Naive thymus-derived CD8-positive, alpha-beta T cell (primary cell): ENCODE results near the gene SLC2A3. TPM values are rescaled to one million over a fixed set of nuclear protein-coding genes. Genes with fewer than 3 reads are reported as not detected.
A peak's percentile ranks its signal among the peaks of the same experiment; 100 is the strongest.
"Not testable (repeated sequence)": the region's sequence is repeated elsewhere in the genome, so short reads cannot be mapped to it uniquely, and the experiment has no call there.

Experiments used
- ATAC-seq, 2 donors: fragments of 150-1000 bp; cut with Tn5 transposase in 1 of 2; sonication (Bioruptor Pico), chemical (Tn5 transposase) in 1 of 2; 1 replicate in 1 of 2; 2 replicates in 1 of 2; pipeline ENCODE4 v1.10.0; 2021; ENCODE audit warnings: mild to moderate bottlenecking in 2 of 2, moderate library complexity in 2 of 2
- POLR2A ChIA-PET: fragments of 350-600 bp; sonication (Branson Sonifier 250); formaldehyde crosslinking; loops from one replicate; lab custom pipeline; 2021; ENCODE audit warnings: antibody characterized with exemption; lab: Charles Lee
- DNase-seq, 10 donors: peaks; one replicate each; pipeline versions ENCODE4 v3.0.0 to v3.0.0-alpha.2; 2020 to 2022
- H3K27ac Mint-ChIP-seq, 10 donors: one replicate each; pipeline ENCODE4 v1.8.0; 2020 to 2022; ENCODE audit warnings: mild to moderate bottlenecking in 10 of 10, mixed read lengths in 10 of 10, moderate library complexity in 4 of 10, inconsistent platforms in 1 of 10
- H3K27me3 Mint-ChIP-seq, 5 donors: one replicate each; pipeline ENCODE4 v1.8.0; 2021 to 2022; ENCODE audit warnings: mixed read lengths in 5 of 5
- H3K36me3 Mint-ChIP-seq, 3 donors: one replicate each; pipeline ENCODE4 v1.8.0; 2020 to 2022; ENCODE audit warnings: mixed read lengths in 3 of 3, mild to moderate bottlenecking in 2 of 3, inconsistent platforms in 1 of 3
- H3K4me1 Mint-ChIP-seq, 4 donors: one replicate each; pipeline ENCODE4 v1.8.0; 2021 to 2022; ENCODE audit warnings: mixed read lengths in 4 of 4
- H3K4me3 Mint-ChIP-seq, 10 donors: one replicate each; pipeline ENCODE4 v1.8.0; 2020 to 2022; ENCODE audit warnings: mild to moderate bottlenecking in 10 of 10, mixed read lengths in 10 of 10, moderate library complexity in 6 of 10, inconsistent platforms in 1 of 10
- H3K9me3 Mint-ChIP-seq, 9 donors: one replicate each; pipeline ENCODE4 v1.8.0; 2020 to 2022; ENCODE audit warnings: mixed read lengths in 9 of 9, mild to moderate bottlenecking in 3 of 9, inconsistent platforms in 1 of 9, moderate library complexity in 1 of 9
- polyA plus RNA-seq, 3 donors: library from polyadenylated mRNA; unstranded; fragments of 300-500 nt; fragmentation: Illumina TruSeq; gene quantifications; one replicate each; pipeline ENCODE4 v1.2.3, GENCODE V29; 2021
- total RNA-seq, 8 experiments: library from RNA in 2 of 8; stranded (reverse) in 2 of 8; gene quantifications; one replicate each; pipeline ENCODE4 v1.2.3 and lab custom pipeline; 2021 to 2026

The SLC2A3 gene
- total and polyA plus RNA-seq, 5 experiments from 2014 or later, result 47.6 to 115 (median 88.0) TPM

DNA sequence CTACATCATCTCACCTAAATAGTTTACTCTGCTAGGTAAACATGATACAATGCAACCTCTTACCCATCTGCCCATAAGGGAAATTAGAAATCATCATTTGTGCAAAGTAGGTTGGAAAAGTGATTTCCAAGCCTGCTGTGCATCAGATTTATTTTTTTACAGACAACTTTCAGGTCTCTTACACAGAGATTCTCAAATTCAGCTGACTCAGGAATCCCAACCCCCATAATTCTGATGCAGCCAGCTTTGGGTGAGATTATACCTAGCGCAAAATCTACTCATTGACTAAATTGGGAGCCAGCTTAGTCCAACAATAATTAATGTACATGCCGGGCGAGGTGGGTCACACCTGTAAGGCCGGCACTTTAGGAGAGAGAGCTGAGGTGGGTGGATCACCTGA, 8.5 kb downstream of the SLC2A3 start:
- peaks cover 12 to 63% (median 39%) of the 10 kb centered on the region in 3 donors for H3K36me3 Mint-ChIP-seq
- H3K4me3 Mint-ChIP-seq, result peak overlapping the region in 6 of 10 donors; percentile 6 to 32 (median 19)
- H3K27ac Mint-ChIP-seq, result peak overlapping the region in 8 of 10 donors; percentile 26 to 79 (median 52)
- peaks cover 24 to 61% (median 57%) of the 10 kb centered on the region in 4 donors for H3K4me1 Mint-ChIP-seq
- POLR2A ChIA-PET, result no interaction called here
- H3K27me3 Mint-ChIP-seq, result no peaks in the 10 kb centered on the region
- ATAC-seq, result no peak
- no peaks in the 10 kb centered on the region for H3K9me3 Mint-ChIP-seq
- DNase-seq, result no peak

DNA sequence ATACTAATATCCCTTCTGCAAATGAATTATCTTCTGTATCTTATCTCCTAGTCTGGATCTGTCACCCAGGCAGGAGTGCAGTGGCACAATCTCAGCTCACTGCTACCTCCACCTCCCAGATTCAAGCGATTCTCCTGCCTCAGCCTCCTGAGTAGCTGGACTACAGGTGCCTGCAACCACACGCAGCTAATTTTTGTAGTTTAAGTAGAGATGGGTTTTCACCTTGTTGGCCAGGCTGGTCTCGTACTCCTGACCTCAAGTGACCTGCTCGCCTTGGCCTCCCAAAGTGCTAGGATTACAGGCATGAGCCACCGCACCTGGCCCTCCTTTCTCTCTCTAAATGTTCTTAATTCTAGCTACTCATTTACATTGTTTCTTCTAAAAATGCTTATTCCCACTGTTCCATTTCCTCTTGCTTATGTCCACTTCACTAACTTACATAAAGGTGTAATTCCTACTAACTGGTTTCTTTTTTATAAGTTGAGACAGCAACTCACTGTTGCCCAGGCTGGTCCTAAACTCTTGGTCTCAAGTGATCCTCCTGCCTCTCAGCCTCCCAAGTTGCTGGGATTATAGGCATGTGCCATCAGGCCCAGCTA, 9.8 kb downstream of the SLC2A3 start:
- H3K27me3 Mint-ChIP-seq, POLR2A ChIA-PET, H3K9me3 Mint-ChIP-seq, ATAC-seq: not testable (repeated sequence)
- Mint-ChIP-seq H3K36me3 (peaks cover 18 to 76% (median 42%) of the 10 kb centered on the region in 3 donors), H3K4me3 (peak overlapping the region in 2 of 10 donors; percentile 11 to 22), H3K4me1 (peaks cover 27 to 64% (median 58%) of the 10 kb centered on the region in 4 donors), H3K27ac (peak overlapping the region; percentile 11 to 84 (median 71))
- peak in 1 of 10 donors; percentile 3 for DNase-seq

DNA sequence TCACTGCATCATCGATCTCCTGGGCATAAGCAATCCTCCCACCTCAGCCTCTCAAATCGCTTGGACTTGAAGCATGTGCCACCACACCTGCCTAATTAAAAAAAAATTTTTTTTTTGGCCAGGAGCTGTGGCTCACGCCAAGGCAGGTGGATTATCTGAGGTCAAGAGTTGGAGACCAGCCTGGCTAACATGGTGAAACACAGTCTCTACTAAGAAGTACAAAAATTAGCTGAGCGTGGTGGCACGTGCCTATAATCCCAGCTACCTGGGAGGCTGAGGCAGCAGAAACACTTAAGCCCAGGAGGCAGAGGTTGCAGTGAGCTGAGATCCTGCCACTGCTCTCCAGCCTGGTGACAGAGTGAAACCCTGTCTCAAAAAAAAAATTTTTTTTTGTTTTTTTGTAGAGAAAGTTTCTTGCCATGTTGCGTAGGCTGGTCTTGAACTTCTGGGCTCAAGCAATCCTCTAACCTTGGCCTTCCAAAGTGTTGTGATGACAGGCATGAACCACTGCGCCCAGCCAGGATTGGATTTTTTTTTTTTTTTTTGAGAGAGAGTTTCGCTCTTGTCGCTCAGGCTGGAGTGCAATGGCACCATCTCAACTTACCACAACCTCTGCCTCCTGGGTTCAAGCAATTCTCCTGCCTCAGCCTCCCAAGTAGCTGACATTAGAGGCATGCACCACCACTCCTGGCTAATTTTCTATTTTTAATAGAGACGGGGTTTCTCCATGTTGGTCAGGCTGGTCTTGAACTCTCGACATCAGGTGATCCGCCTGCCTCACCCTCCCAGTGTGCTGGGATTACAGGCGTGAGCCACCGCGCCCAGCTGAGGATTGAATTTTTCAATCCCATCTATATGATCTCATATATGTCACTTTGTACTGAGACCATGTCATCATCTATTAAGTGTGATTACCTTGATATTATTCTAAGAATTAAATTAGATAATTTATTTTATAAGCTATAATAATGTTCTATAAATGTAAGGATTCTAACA, 12.4 kb downstream of the SLC2A3 start:
- Mint-ChIP-seq H3K9me3 (no peaks in the 10 kb centered on the region), H3K4me1 (peaks cover 26 to 63% (median 52%) of the 10 kb centered on the region in 4 donors), H3K36me3 (peaks cover 24 to 91% (median 52%) of the 10 kb centered on the region in 3 donors), H3K27ac (peak overlapping the region in 5 of 10 donors; percentile 40 to 67 (median 52)), H3K27me3 (no peaks in the 10 kb centered on the region), H3K4me3 (peak overlapping the region in 1 of 10 donors; percentile 34)
- POLR2A ChIA-PET, result interaction anchor here (0.6 to 0.8 kb wide), 2 partner anchors 47 to 342 kb away, joined by 3 read pairs; no protein-coding TSS in a partner anchor
- DNase-seq (peak in 2 of 10 donors; percentile 9 to 13), ATAC-seq (no peak)

DNA sequence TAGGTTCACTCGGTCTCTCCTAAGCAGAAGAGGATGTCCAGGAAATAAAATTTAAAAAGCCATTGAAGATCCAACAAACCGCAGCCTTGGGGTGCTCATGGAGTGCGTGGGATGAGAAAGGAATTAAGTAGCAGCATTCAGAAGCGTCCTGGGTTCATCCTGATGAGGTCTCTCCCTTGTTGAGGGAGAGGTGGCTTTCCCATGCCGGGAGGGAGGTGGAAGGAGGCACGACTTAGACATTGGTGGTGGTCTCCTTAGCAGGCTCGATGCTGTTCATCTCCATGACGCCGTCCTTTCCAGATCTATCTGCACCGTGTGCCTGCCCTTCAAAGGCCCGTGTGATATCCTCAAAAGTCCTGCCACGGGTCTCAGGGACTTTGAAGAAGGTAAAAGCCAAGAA, 14.8 kb downstream of the SLC2A3 start:
- DNase-seq, POLR2A ChIA-PET, ATAC-seq, H3K9me3 Mint-ChIP-seq, H3K27me3 Mint-ChIP-seq: not testable (repeated sequence)
- peak overlapping the region in 3 of 10 donors; percentile 19 to 27 (median 19) for H3K4me3 Mint-ChIP-seq
- H3K4me1 Mint-ChIP-seq, result peaks cover 20 to 50% (median 44%) of the 10 kb centered on the region in 4 donors
- H3K36me3 Mint-ChIP-seq, result peaks cover 19 to 84% (median 44%) of the 10 kb centered on the region in 3 donors
- peak overlapping the region in 9 of 10 donors; percentile 34 to 79 (median 61) for H3K27ac Mint-ChIP-seq

DNA sequence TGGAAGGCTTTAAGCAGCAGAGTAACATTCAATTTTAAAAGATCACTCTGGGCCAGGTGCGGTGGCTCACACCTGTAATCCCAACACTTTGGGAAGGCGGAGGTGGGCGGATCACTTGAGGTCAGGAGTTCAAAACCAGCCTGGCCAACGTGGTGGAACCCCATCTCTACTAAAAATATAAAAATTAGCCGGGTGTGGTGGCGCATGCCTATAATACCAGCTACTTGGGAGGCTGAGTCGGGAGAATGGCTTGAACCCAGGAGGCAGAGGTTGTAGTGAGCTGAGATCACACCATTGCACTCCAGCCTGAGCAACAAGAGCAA, 17.8 kb downstream of the SLC2A3 start:
- H3K27me3 Mint-ChIP-seq, ATAC-seq, H3K9me3 Mint-ChIP-seq: not testable (repeated sequence)
- POLR2A ChIA-PET, result interaction anchor here (1.0 kb wide), 1 partner anchor 14 kb away, joined by 3 read pairs; no protein-coding TSS in a partner anchor
- peaks cover 15 to 41% (median 37%) of the 10 kb centered on the region in 4 donors for H3K4me1 Mint-ChIP-seq
- peaks cover 12 to 61% (median 38%) of the 10 kb centered on the region in 3 donors for H3K36me3 Mint-ChIP-seq
- peak overlapping the region in 2 of 10 donors; percentile 40 to 69 for H3K27ac Mint-ChIP-seq
- peak in 1 of 10 donors; percentile 11 for DNase-seq
- H3K4me3 Mint-ChIP-seq, result peak overlapping the region in 1 of 10 donors; percentile 31

DNA sequence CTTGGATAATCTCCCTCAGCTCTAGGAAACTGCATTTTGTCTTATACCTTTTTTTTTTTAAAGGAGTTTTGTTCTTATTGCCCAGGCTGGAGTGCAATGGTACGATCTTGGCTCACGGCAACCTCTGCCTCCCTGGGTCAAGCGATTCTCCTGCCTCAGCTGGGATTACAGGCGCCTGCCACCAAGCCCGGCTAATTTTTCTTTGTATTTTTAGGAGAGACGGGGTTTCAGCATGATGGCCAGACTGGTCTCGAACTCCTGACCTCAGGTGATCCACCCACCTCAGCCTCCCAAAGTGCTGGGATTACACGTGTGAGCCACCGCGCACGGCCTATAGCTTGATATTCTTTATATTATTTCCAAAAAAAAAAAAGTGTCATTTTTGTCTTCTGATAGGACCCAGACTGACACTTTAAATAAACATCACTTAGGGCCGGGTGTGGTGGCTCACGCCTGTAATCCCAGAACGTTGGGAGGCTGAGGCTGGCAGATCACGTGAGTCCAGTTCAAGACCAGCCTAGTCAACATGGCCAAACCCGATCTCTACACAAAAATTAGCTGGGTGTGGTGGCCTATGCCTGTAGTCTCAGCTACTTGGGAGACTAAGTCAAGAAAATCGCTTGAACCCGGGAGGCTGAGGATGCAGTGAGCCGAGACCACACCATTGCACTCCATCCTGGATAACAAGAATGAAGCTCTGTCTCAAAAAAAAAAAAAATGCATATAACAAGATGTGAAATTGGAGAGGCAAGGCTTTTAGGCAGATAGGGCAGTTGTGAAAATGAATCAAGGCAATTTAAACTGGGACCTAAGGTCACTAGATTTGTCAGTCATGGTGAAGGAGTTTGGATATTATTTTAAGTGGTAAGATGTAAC, 18.4 kb downstream of the SLC2A3 start:
- Mint-ChIP-seq H3K9me3 (no peaks in the 10 kb centered on the region), H3K36me3 (peaks cover 12 to 55% (median 36%) of the 10 kb centered on the region in 3 donors), H3K4me1 (peaks cover 13 to 40% (median 35%) of the 10 kb centered on the region in 4 donors), H3K27ac (peak overlapping the region in 5 of 10 donors; percentile 27 to 71 (median 44)), H3K4me3 (peak overlapping the region in 1 of 10 donors; percentile 31), H3K27me3 (no peaks in the 10 kb centered on the region)
- ATAC-seq (no peak), DNase-seq (peak in 1 of 10 donors; percentile 15)
- POLR2A ChIA-PET, result no interaction called here

DNA sequence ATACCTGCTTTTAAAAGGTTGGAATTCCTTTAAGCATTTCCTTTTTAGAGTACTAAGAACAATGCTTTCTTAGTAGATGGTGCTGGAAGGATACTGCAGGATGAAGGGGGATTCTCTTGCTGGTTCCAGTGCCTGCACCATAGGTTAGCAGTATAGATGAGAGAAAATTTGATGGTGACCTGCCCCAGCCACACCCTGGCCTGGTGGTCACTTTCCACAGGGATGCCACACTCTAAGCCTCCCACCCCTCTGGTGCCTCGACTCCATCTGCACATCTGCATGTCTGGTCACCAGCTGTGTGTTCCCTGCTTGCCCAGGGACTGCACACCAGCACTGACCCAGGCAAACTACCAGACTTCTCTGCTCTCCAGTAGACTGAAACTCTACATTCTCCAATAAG, 19.1 kb downstream of the SLC2A3 start:
- POLR2A ChIA-PET, result interaction anchor here (0.7 kb wide), 1 partner anchor 115 kb away, joined by 5 read pairs; no protein-coding TSS in a partner anchor
- H3K27ac Mint-ChIP-seq, result peak overlapping the region in 7 of 10 donors; percentile 27 to 84 (median 63)
- no peaks in the 10 kb centered on the region for H3K27me3 Mint-ChIP-seq
- H3K4me3 Mint-ChIP-seq, result peak overlapping the region in 1 of 10 donors; percentile 7
- H3K9me3 Mint-ChIP-seq, result no peaks in the 10 kb centered on the region
- peaks cover 11 to 38% (median 32%) of the 10 kb centered on the region in 4 donors for H3K4me1 Mint-ChIP-seq
- peak in 1 of 10 donors; percentile 19 for DNase-seq
- peak in 1 of 2 donors; percentile 9 for ATAC-seq
- peaks cover 12 to 48% (median 31%) of the 10 kb centered on the region in 3 donors for H3K36me3 Mint-ChIP-seq

DNA sequence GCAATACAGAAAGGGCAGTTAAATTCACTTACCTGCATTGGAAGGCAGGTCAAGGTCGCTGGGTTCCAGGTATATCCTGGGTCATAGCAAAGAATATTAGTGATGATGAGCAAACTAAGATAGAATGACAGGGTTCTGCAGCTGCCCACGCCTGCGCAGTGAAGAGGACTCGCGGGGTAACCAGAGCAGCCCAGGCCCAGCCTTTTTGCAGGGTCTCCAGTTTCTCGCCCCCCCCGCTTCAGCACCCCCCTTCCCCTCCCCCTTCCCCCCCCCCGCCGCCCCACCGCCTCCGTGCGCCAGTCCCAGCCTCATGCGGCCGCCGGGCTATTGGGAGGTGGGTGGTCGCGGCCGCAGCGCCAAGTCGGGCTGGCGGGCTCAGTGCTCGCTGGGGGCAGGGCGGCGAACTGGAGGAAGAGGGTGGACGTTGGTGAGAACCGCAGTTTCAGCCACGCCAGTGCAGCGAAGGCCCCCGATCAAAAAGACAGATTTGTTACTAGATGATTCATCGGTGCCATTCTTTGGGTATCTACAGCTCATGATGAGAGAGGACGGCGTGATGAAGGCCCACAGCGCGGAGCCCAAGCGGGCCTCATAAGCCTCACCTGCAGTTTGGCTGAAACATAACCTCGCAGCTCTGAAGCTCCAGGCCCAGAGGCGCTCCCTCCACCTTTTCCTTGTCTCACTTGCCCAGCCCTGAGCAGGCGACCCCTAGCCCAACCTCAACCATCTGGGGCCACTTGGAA, 20.2 kb downstream of the SLC2A3 start:
- POLR2A ChIA-PET, result no interaction called here
- DNase-seq (peak in 1 of 10 donors; percentile 5), ATAC-seq (peak; percentile 32 to 48)
- H3K27ac Mint-ChIP-seq, result peak overlapping the region in 3 of 10 donors; percentile 20 to 49 (median 36)
- H3K9me3 Mint-ChIP-seq, result no peaks in the 10 kb centered on the region
- peak overlapping the region in 3 of 10 donors; percentile 3 to 57 (median 39) for H3K4me3 Mint-ChIP-seq
- H3K36me3 Mint-ChIP-seq, result peaks cover 3 to 37% (median 24%) of the 10 kb centered on the region in 3 donors
- H3K27me3 Mint-ChIP-seq, result no peaks in the 10 kb centered on the region
- peaks cover 3 to 28% (median 22%) of the 10 kb centered on the region in 4 donors for H3K4me1 Mint-ChIP-seq

DNA sequence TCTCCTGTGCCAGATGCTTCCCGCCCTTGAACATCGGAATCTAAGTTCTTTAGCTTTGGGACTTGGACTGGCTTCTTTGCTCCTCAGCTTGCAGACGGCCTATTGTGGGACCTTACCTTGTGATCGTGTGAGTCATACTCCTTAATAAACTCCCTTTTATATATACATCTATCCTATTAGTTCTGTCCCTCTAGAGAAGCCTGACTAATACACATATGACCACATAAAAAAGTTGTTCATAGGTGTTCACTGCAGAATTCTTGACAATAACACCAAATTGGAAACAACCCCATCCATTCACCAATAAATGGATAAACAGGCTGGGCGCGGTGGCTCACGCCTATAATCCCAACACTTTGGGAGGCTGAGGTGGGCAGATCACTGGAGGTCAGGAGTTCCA, 25.9 kb downstream of the SLC2A3 start:
- H3K36me3 Mint-ChIP-seq, DNase-seq, H3K27me3 Mint-ChIP-seq, ATAC-seq, H3K4me1 Mint-ChIP-seq, H3K27ac Mint-ChIP-seq, H3K9me3 Mint-ChIP-seq, H3K4me3 Mint-ChIP-seq, POLR2A ChIA-PET: not testable (repeated sequence)

DNA sequence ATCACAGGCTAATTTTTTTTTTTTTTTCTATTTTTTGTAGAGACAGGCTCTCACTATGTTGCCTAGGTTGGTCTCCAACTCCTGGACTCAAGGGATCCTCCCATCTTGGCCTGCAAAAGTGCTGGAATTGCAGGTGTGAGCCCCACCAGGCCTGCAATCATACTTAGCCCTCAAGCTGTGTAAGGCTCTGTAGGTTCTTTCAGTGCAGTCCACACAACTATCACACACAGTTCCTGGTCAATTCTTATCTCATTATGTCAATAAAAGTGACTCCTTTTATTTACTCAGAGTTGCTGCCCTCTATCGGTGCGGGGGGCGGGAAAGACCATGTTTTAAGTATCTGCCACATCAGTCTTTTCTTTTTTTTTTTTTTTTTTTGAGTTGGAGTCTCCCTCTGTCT, 29.0 kb downstream of the SLC2A3 start:
- ATAC-seq (no peak), DNase-seq (no peak)
- H3K36me3 Mint-ChIP-seq, result no peaks in the 10 kb centered on the region
- H3K9me3 Mint-ChIP-seq, result no peaks in the 10 kb centered on the region
- no peaks in the 10 kb centered on the region for H3K4me1 Mint-ChIP-seq
- H3K27ac Mint-ChIP-seq, result no peak overlapping the region
- H3K4me3 Mint-ChIP-seq, result no peak overlapping the region
- POLR2A ChIA-PET, result interaction anchor here (0.6 kb wide), 1 partner anchor 10 kb away, joined by 3 read pairs; no protein-coding TSS in a partner anchor
- no peaks in the 10 kb centered on the region for H3K27me3 Mint-ChIP-seq

DNA sequence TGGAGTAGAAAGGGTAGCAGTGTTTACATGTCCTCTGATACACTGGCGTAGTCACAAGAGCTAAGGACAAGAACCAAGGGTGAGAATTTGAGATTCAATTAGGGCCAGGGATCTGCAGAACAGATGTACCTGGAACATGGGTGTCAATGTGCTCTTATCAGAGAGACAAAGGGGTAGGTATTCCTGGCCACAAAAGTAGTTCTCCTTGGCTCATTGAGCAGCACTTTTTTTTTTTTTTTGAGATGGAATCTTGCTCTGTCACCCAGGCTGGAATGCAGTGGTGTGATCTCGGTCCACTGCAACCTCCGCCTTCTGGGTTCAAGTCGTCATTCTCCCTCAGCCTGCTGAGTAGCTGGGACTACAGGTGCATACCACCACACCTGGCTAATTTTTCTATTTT, 29.7 kb downstream of the SLC2A3 start:
- H3K36me3 Mint-ChIP-seq, result not testable (repeated sequence)

More for the DNA sequence above, 29.7 kb downstream of the SLC2A3 start:
- not testable (repeated sequence) for H3K9me3 Mint-ChIP-seq, DNase-seq, H3K4me3 Mint-ChIP-seq, H3K27me3 Mint-ChIP-seq, ATAC-seq, H3K4me1 Mint-ChIP-seq
- peak overlapping the region in 1 of 10 donors; percentile 8 for H3K27ac Mint-ChIP-seq
- POLR2A ChIA-PET, result interaction anchor here (0.6 kb wide), 2 partner anchors 9 to 44 kb away, joined by 3 to 5 read pairs; no protein-coding TSS in a partner anchor
